Measurements from ENCODE around the gene ZNF714. TPM values are rescaled to one million over a fixed set of nuclear protein-coding genes. Genes with fewer than 3 reads are reported as not detected.

ZNF714 gene
- total and polyA plus RNA-seq, 2 of the 8 experiments (the other 6 are each of a cell fraction or from before 2014, with no cell fraction given) = 16.4 to 74.2 TPM

GRCh38 chr19:21128901-21129698 is 47.1 kb downstream of the ZNF714 start:
- H4K20me1 ChIP-seq (replicated peaks in 1 of 2; ENCODE audit: control insufficient read depth in 1 of 2, insufficient read depth in 2 of 2, low read length in 2 of 2) = no peaks in the 10 kb centered on the region
- H3K18ac ChIP-seq (ENCODE audit: extremely low read depth, low read length) = no peak overlapping the region
- H2BK20ac ChIP-seq (ENCODE audit: low read length) = no peak overlapping the region
- H3K4me1 ChIP-seq (replicated peaks in 1 of 4; ENCODE audit: control insufficient read depth in 3 of 4, insufficient read depth in 4 of 4, low read length in 3 of 4) = no peaks in the 10 kb centered on the region; a peak in 1 of 7 replicates
- H4K5ac ChIP-seq (ENCODE audit: insufficient read length, low read depth, low read length) = no peak overlapping the region
- H2AK5ac ChIP-seq (ENCODE audit: low read depth, low read length) = no peak overlapping the region
- no peaks in the 10 kb centered on the region for H3K79me2 ChIP-seq (ENCODE audit: control insufficient read depth in 1 of 2, insufficient read depth in 2 of 2, low read length in 2 of 2)
- no peak overlapping the region for H3K4me3 ChIP-seq (ENCODE audit: extremely low read depth in 1 of 4, insufficient read depth in 2 of 4, low read depth in 3 of 4, low read length in 4 of 4)
- H3K23me2 ChIP-seq (ENCODE audit: low read depth, low read length) = no peaks in the 10 kb centered on the region
- no peak overlapping the region for H3K27ac ChIP-seq (ENCODE audit: low read depth, low read length)
- no peaks in the 10 kb centered on the region for H3K27me3 ChIP-seq (replicated peaks in 1 of 4; ENCODE audit: control insufficient read depth in 3 of 4, extremely low read depth in 1 of 4, insufficient read depth in 3 of 4, low read length in 3 of 4)
- no peak overlapping the region for H3K4me2 ChIP-seq (ENCODE audit: insufficient read depth in 1 of 2, low read depth in 2 of 2, low read length in 2 of 2)
- WGBS, 2 experiments (ENCODE audit: extremely low coverage in 1 of 2, insufficient coverage in 1 of 2, insufficient read length in 1 of 2, insufficient replicate concordance in 2 of 2, low coverage in 1 of 2, low lambda C conversion rate in 2 of 2, missing lambda C conversion rate in 1 of 2) = 82% methylated on average over 6 of the region's 6 CpGs; no CpG with 5 or more reads in 1 of the 2 experiments
- no peak overlapping the region for H3K23ac ChIP-seq (ENCODE audit: insufficient read length)
- FAIRE-seq (no peak), DNase-seq (ENCODE audit: low read depth in 1 of 2, low spot score in 2 of 2) (no peak)
- no peak overlapping the region for H3K14ac ChIP-seq (ENCODE audit: insufficient read length)
- H2BK5ac ChIP-seq (ENCODE audit: low read depth, low read length) = no peak overlapping the region
- no peak overlapping the region for H4K8ac ChIP-seq (ENCODE audit: extremely low read depth, insufficient read depth, low read length)
- H2BK120ac ChIP-seq (replicated peaks; ENCODE audit: low read depth, low read length) = peak overlapping the region; percentile 21
- H3K9me3 ChIP-seq (ENCODE audit: insufficient read depth in 2 of 2, low read depth in 1 of 2, low read length in 1 of 2) = no peaks in the 10 kb centered on the region
- no peak overlapping the region for H3K56ac ChIP-seq (replicated peaks; ENCODE audit: insufficient read length, low read depth, low read length)
- H3K36me3 ChIP-seq (ENCODE audit: control insufficient read depth in 2 of 4, insufficient read depth in 4 of 4, low read length in 3 of 4) = no peaks in the 10 kb centered on the region
- H2BK15ac ChIP-seq (ENCODE audit: low read length) = no peak overlapping the region
- H2AFZ ChIP-seq (ENCODE audit: low read length) = no peak overlapping the region
- no peak overlapping the region for H4K91ac ChIP-seq (replicated peaks; ENCODE audit: insufficient read length, low read length)
- no peak overlapping the region for H3K9ac ChIP-seq (replicated peaks in 1 of 4; ENCODE audit: extremely low read depth in 1 of 4, low read depth in 3 of 4, low read length in 3 of 4)
- no peak overlapping the region for H3K4ac ChIP-seq (replicated peaks; ENCODE audit: insufficient read length, low read depth, low read length)
- no peak overlapping the region for H2BK12ac ChIP-seq (ENCODE audit: low read depth, low read length)
- H3K79me1 ChIP-seq (ENCODE audit: low read depth, low read length) = no peaks in the 10 kb centered on the region
- ChIA-PET POLR2A (ENCODE audit: partially characterized antibody) (interaction anchor here (1.8 kb wide), 1 partner anchor 13 kb away, joined by 9 read pairs; the partner anchor contains the start of gene ZNF431), CTCF (ENCODE audit: partially characterized antibody) (interaction anchor here (1.2 kb wide), 1 partner anchor 128 kb away, joined by 3 read pairs; no protein-coding TSS in a partner anchor)
- no peak for TF ChIP-seq BACH1 (IDR thresholded peaks at IDR 0.05; ENCODE audit: low read length)
- no peak for TF ChIP-seq USF2 (IDR thresholded peaks at IDR 0.05; ENCODE audit: low read length)
- TF ChIP-seq E2F6 (IDR thresholded peaks at IDR 0.05) = no peak
- TF ChIP-seq HDAC2 (IDR thresholded peaks at IDR 0.05; ENCODE audit: borderline replicate concordance in 1 of 2, low read depth in 2 of 2, low read length in 2 of 2) = no peak
- no peak for TF ChIP-seq GTF2F1 (IDR thresholded peaks at IDR 0.05; ENCODE audit: borderline replicate concordance, low read depth, low read length)
- no peak for TF ChIP-seq SIRT6 (IDR thresholded peaks at IDR 0.05; ENCODE audit: low read length)
- no peak for TF ChIP-seq SUZ12 (IDR thresholded peaks at IDR 0.05; ENCODE audit: low read length)
- TF ChIP-seq CHD1 (IDR thresholded peaks at IDR 0.05; ENCODE audit: low read depth, low read length) = no peak
- TF ChIP-seq CBX5 (IDR thresholded peaks at IDR 0.05; ENCODE audit: low read depth, low read length) = no peak
- TF ChIP-seq SP2 (IDR thresholded peaks at IDR 0.05; ENCODE audit: low read length) = no peak
